Measurements from ENCODE around the gene OR5K2.

Gene OR5K2

DNA sequence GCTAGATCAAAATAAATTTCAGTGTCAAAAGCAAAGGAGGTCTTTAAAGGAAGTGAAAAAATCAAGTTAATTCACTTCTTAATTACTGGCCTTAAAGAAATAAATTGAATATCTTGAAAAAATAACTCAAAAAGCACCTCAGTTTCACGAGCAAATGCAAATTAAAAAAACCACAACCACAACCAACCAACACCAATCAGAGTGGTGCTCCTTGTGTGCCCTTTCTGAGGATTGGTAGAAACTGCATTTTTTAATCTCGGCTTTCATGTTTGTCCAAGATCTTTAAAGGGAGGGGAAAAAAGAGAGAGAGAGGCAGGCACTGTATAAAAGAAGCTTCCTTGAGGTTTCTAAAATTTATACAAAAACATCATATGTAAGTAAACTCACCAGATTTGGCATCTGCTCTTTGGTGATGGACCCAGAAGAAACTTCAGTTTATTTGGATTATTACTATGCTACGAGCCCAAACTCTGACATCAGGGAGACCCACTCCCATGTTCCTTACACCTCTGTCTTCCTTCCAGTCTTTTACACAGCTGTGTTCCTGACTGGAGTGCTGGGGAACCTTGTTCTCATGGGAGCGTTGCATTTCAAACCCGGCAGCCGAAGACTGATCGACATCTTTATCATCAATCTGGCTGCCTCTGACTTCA, 34.3 kb downstream of the OR5K2 start, which contains the start of gene GPR15:
Gene GPR15, plus strand, starts transcription at position 357 of the 653 bp plus-strand sequence. Its CDS starts 56 bp downstream, at position 413.
- no peak for DNase-seq (ENCODE audit: insufficient read length, low spot score)
- FAIRE-seq, result no peak
- no peak for TF ChIP-seq POLR2A (IDR thresholded peaks at IDR 0.05; ENCODE audit: low read depth, low read length)

DNA sequence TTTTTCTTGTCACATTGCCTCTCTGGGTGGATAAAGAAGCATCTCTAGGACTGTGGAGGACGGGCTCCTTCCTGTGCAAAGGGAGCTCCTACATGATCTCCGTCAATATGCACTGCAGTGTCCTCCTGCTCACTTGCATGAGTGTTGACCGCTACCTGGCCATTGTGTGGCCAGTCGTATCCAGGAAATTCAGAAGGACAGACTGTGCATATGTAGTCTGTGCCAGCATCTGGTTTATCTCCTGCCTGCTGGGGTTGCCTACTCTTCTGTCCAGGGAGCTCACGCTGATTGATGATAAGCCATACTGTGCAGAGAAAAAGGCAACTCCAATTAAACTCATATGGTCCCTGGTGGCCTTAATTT, 34.8 kb downstream of the OR5K2 start:
- DNase-seq (ENCODE audit: insufficient read length, low spot score), result no peak
- no peak for TF ChIP-seq POLR2A (IDR thresholded peaks at IDR 0.05; ENCODE audit: low read depth, low read length)
- no peak for FAIRE-seq

DNA sequence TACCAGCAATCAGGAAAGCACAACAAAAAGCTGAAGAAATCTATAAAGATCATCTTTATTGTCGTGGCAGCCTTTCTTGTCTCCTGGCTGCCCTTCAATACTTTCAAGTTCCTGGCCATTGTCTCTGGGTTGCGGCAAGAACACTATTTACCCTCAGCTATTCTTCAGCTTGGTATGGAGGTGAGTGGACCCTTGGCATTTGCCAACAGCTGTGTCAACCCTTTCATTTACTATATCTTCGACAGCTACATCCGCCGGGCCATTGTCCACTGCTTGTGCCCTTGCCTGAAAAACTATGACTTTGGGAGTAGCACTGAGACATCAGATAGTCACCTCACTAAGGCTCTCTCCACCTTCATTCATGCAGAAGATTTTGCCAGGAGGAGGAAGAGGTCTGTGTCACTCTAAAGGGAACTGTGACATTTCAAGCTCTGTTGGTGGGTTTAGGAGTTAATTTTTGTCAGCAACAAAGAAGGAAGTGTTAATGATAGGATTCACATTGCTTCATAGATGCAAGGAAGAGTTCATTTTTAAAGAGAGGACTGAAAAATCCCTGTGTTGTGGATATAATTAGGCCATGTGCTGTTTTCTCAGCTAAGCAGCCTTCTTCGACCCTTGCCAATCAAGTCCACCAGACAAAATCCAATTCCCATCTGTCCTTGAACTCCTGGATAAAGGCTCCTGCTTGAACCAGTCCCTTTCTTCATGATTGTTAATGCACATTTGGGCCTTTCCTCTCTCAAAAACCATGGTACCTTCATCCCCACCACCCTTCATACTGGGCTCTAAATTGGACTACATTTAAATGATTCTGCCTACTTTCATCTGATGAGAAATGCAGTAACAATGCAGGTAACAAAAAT, 35.5 kb downstream of the OR5K2 start:
- DNase-seq (ENCODE audit: insufficient read length, low spot score), result no peak
- no peak for FAIRE-seq
- TF ChIP-seq POLR2A (IDR thresholded peaks at IDR 0.05; ENCODE audit: low read depth, low read length), result no peak

DNA sequence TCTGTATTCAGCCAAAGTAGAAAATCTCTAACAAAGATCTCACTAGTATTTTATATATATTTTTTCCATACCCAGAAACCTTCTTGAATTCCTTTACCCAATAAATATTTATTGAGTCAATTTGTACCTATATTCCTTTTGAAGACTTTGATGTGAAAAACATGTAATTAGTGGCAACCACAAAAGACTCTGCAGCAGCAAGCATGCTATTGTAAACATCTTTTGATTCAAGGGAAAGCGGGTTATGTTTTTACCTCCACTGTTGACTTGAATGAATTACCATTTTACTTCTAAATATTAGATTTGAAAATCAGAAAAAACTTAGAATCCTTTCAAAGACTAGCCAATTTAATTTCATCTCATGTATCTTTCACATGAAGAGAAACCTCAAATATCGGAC, 36.7 kb downstream of the OR5K2 start:
- DNase-seq (ENCODE audit: insufficient read length, low spot score) (no peak), FAIRE-seq (no peak)
- no peak for TF ChIP-seq POLR2A (IDR thresholded peaks at IDR 0.05; ENCODE audit: low read depth, low read length)

DNA sequence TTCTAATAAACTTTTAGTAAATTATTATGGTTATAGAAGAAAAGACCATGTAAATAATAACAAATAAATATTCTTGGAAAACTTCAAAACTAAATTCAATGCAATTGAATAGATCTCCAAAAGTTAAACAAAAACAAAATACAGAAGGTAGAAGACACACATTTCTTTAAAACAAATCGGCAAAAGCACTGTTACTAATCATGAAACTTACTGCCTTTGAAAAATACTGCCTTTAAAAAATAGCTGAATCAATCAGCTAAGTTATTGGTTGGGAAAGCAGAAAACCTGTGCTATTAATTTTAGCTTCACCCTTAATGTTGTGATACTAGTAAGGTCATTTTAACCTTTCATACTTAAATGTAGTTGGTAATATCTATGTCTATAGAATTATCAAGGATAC, 37.3 kb downstream of the OR5K2 start:
- FAIRE-seq (no peak), DNase-seq (ENCODE audit: insufficient read length, low spot score) (no peak)
- no peak for TF ChIP-seq POLR2A (IDR thresholded peaks at IDR 0.05; ENCODE audit: low read depth, low read length)

DNA sequence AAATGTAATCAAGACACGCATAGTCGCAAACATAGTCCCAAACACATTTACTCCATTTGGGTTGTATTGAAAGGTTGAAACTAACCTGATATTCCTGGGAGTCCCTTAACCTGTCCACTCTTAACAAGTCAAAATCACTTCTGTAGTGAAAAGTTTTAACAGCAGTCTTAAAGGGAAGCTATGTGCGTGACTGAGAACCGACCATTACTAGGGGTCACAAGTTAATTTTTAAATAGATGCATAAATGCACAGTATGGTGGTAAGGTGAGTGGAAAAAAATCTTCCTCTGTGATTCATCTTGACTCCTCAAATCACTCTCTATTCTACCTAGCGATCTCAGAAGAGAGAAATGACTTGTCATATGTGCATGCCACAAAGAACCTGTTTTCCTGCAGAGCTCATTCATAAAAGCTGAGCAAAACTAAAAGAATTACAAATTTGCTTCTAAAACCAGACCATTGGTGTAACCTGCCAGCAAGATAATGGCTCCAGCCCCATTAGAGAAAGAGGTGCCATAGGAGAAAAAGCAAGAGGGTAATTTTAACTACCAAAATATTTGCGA, 39.1 kb downstream of the OR5K2 start:
- FAIRE-seq, result no peak
- TF ChIP-seq POLR2A (IDR thresholded peaks at IDR 0.05; ENCODE audit: low read depth, low read length), result no peak
- DNase-seq (ENCODE audit: insufficient read length, low spot score), result no peak

DNA sequence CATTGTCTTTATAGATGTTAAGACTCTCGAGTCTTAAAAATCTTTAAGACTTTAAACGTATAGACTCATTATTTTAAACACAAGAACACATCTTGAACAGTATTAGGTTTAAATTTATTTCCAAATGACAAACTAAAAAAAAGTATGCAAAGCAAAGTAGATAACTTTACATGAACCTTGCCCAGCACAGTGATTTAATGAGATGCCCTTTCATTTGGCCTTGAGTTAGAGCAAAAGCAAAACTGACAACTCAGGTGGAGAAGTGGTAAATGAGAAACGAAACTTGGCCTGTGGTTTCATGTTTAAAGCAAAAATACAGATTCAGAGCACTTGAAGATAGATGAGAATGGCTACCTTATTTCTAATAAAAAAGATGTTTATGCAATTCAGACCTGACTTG, 42.9 kb downstream of the OR5K2 start:
- FAIRE-seq, result no peak
- no peak for DNase-seq (ENCODE audit: insufficient read length, low spot score)
- no peak for TF ChIP-seq POLR2A (IDR thresholded peaks at IDR 0.05; ENCODE audit: low read depth, low read length)

DNA sequence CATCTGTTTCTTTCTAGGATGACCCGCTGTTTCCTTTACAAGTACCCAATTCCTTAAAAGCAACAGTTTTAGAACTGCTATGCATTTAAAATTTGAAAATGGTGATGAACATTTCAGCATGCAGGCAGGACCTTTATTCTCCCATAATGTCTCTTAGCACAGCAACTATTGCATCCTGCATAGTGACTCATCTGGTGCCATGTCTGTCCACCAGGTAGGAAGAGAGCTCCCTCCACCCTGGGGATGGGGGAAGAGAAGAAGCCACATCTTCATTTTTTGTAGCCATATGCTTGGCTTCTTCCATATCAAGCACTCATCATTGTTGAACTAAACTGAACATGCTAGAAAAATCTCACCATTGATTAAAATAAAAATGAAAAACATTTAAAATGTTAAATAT, 44.2 kb downstream of the OR5K2 start:
- no peak for TF ChIP-seq POLR2A (IDR thresholded peaks at IDR 0.05; ENCODE audit: low read depth, low read length)
- DNase-seq (ENCODE audit: insufficient read length, low spot score) (no peak), FAIRE-seq (no peak)

GRCh38 chr3:98542623-98543022, 45.1 kb downstream of the OR5K2 start:
- FAIRE-seq, result no peak
- no peak for TF ChIP-seq POLR2A (IDR thresholded peaks at IDR 0.05; ENCODE audit: low read depth, low read length)
- DNase-seq (ENCODE audit: insufficient read length, low spot score), result no peak

DNA sequence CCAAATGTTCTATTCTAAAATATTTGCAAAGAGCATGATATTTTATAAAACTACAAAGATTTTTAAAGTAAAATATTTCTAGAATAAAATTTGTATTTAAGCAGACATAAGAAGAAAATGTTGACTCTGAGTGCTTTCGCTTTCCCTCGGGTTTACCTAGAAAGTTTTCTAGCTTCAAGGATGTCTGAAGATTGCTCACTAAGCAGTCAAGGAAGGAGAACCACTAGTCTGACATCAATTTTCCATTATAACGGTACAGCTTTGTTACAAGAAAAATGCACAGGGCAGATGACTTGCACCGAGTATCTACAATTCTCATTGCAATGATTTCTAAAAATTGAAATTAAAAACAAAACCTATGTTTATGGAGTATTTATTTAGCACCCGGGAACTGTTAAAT, 48.5 kb downstream of the OR5K2 start:
- DNase-seq (ENCODE audit: insufficient read length, low spot score) (no peak), FAIRE-seq (no peak)
- no peak for TF ChIP-seq POLR2A (IDR thresholded peaks at IDR 0.05; ENCODE audit: low read depth, low read length)
